HepG2 (cell line): ENCODE measurements around the gene PMEPA1.

ENCODE experiments used
- EZH2 ChIP-seq: conservative IDR thresholded peaks from 2 replicates; pipeline ENCODE4 v1.6.1; 2012; ENCODE audit warnings: mild to moderate bottlenecking, low read depth, low read length, moderate library complexity
- FOXK1 ChIP-seq: sonication (generic); formaldehyde crosslinking; IDR thresholded peaks from 2 replicates; pipeline ENCODE4 v1.4.0; 2020; ENCODE audit warnings: low read depth, missing genetic modification reagents, borderline replicate concordance
- MEF2D ChIP-seq: sonication (generic); formaldehyde crosslinking; IDR thresholded peaks from 2 replicates; pipeline ENCODE4 v1.5.1; 2020; ENCODE audit warnings: mild to moderate bottlenecking, missing genetic modification reagents
- NFYB ChIP-seq: sonication (generic); formaldehyde crosslinking; IDR thresholded peaks from 2 replicates; pipeline ENCODE4 v1.4.0; 2020; ENCODE audit warnings: missing genetic modification reagents
- NR2C2 ChIP-seq: sonication (generic); formaldehyde crosslinking; IDR thresholded peaks from 2 replicates; pipeline ENCODE4 v1.4.0; 2020; ENCODE audit warnings: missing genetic modification reagents, mild to moderate bottlenecking, moderate library complexity, borderline replicate concordance
- RFXAP ChIP-seq: sonication (generic); formaldehyde crosslinking; IDR thresholded peaks from 2 replicates; pipeline ENCODE4 v1.4.0; 2020; ENCODE audit warnings: missing genetic modification reagents, borderline replicate concordance
- ZFP36 ChIP-seq: fragments of 150-350 bp; IDR thresholded peaks from 2 replicates; pipeline ENCODE4 v1.6.1; 2018; ENCODE audit warnings: borderline replicate concordance, low read length, low read depth; ENCODE audit not compliant: partially characterized antibody
- ZNF547 ChIP-seq: sonication (generic); formaldehyde crosslinking; IDR thresholded peaks from 2 replicates; pipeline ENCODE4 v1.5.1; 2020; ENCODE audit warnings: mild to moderate bottlenecking, missing genetic modification reagents
- TF ChIP-seq, protein P1 (sequence below), 2 experiments: IDR thresholded peaks; 2 replicates each; pipeline ENCODE4 v1.6.1; 2011 to 2012; ENCODE audit warnings: low read length in 2 of 2, borderline replicate concordance in 1 of 2, low read depth in 1 of 2, mild to moderate bottlenecking in 1 of 2, moderate library complexity in 1 of 2
- TF ChIP-seq, protein P2 (sequence below): sonication (generic); formaldehyde crosslinking; IDR thresholded peaks from 2 replicates; pipeline ENCODE4 v1.8.0; 2022; ENCODE audit warnings: missing genetic modification reagents, mild to moderate bottlenecking, borderline replicate concordance
- TF ChIP-seq, protein P3 (sequence below): sonication (generic); formaldehyde crosslinking; IDR thresholded peaks from 2 replicates; pipeline ENCODE4 v1.5.0; 2020; ENCODE audit warnings: mild to moderate bottlenecking, missing genetic modification reagents, moderate library complexity

DNA sequence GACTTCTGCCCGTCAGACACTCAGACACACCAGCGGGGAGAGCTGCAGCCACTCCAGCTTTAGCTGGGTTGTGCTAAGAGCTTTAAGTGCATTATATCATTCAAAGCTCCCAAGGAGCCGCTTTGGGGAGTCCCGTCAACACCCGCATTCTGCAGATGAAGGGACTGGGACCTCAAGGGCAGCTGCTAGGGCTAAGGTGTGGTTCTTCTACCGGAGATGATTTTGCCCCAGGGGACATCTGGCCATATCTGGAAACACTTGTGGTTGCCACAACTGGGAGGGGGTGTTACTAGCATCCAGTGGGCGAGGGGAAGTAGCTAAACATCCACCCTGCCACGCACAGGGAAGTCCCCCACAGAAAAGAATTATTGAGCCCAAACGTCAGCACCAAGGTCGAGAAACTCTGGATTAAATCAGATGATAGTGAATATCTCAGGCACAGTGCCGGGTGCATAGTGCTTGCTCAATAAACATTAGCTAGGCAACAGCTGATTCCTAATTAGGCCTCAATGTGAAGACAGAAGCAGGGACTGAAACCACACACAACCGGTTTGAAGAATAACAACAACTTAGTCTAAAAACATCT, 29.6 kb downstream of the PMEPA1 start:
- TF ChIP-seq, protein P1, sequence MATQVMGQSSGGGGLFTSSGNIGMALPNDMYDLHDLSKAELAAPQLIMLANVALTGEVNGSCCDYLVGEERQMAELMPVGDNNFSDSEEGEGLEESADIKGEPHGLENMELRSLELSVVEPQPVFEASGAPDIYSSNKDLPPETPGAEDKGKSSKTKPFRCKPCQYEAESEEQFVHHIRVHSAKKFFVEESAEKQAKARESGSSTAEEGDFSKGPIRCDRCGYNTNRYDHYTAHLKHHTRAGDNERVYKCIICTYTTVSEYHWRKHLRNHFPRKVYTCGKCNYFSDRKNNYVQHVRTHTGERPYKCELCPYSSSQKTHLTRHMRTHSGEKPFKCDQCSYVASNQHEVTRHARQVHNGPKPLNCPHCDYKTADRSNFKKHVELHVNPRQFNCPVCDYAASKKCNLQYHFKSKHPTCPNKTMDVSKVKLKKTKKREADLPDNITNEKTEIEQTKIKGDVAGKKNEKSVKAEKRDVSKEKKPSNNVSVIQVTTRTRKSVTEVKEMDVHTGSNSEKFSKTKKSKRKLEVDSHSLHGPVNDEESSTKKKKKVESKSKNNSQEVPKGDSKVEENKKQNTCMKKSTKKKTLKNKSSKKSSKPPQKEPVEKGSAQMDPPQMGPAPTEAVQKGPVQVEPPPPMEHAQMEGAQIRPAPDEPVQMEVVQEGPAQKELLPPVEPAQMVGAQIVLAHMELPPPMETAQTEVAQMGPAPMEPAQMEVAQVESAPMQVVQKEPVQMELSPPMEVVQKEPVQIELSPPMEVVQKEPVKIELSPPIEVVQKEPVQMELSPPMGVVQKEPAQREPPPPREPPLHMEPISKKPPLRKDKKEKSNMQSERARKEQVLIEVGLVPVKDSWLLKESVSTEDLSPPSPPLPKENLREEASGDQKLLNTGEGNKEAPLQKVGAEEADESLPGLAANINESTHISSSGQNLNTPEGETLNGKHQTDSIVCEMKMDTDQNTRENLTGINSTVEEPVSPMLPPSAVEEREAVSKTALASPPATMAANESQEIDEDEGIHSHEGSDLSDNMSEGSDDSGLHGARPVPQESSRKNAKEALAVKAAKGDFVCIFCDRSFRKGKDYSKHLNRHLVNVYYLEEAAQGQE (IDR thresholded peaks at IDR 0.05; ENCODE audit: borderline replicate concordance in 1 of 2, low read depth in 1 of 2, low read length in 2 of 2), result no peak
- TF ChIP-seq ZNF547 (CRISPR knock-in tag) (no peak), RFXAP (CRISPR knock-in tag) (no peak), ZFP36 (no peak), NFYB (CRISPR knock-in tag) (no peak), MEF2D (CRISPR knock-in tag) (no peak), EZH2 (peak; percentile 87), FOXK1 (CRISPR knock-in tag) (no peak), NR2C2 (CRISPR knock-in tag) (no peak)
- TF ChIP-seq, protein P2, sequence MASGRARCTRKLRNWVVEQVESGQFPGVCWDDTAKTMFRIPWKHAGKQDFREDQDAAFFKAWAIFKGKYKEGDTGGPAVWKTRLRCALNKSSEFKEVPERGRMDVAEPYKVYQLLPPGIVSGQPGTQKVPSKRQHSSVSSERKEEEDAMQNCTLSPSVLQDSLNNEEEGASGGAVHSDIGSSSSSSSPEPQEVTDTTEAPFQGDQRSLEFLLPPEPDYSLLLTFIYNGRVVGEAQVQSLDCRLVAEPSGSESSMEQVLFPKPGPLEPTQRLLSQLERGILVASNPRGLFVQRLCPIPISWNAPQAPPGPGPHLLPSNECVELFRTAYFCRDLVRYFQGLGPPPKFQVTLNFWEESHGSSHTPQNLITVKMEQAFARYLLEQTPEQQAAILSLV (CRISPR knock-in tag), result no peak
- TF ChIP-seq, protein P3, sequence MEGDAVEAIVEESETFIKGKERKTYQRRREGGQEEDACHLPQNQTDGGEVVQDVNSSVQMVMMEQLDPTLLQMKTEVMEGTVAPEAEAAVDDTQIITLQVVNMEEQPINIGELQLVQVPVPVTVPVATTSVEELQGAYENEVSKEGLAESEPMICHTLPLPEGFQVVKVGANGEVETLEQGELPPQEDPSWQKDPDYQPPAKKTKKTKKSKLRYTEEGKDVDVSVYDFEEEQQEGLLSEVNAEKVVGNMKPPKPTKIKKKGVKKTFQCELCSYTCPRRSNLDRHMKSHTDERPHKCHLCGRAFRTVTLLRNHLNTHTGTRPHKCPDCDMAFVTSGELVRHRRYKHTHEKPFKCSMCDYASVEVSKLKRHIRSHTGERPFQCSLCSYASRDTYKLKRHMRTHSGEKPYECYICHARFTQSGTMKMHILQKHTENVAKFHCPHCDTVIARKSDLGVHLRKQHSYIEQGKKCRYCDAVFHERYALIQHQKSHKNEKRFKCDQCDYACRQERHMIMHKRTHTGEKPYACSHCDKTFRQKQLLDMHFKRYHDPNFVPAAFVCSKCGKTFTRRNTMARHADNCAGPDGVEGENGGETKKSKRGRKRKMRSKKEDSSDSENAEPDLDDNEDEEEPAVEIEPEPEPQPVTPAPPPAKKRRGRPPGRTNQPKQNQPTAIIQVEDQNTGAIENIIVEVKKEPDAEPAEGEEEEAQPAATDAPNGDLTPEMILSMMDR (CRISPR knock-in tag), result no peak
